Upper lobe of left lung (tissue), 6 donors: ENCODE data around the gene HYCC2. TPM values are rescaled to one million over a fixed set of nuclear protein-coding genes. Genes with fewer than 3 reads are reported as not detected.
A peak's percentile ranks its signal among the peaks of the same experiment; 100 is the strongest.

Source experiments
- ATAC-seq, 2 donors: fragments of 200-7000 bp; cut with Tn5 transposase; one replicate each; pipeline ENCODE4 v1.9.1; 2022; ENCODE audit warnings: mild to moderate bottlenecking in 2 of 2, moderate library complexity in 2 of 2; ENCODE audit not compliant: low FRiP score in 2 of 2
- DNase-seq, 2 donors: peaks; one replicate each; pipeline ENCODE4 v3.0.0-alpha.2; 2019 to 2020
- H3K27ac ChIP-seq, 4 donors: fragments of 200-600 bp; sonication (generic); one replicate each; pipeline ENCODE4 v1.5.1; 2016 to 2019
- H3K27me3 ChIP-seq, 4 donors: fragments of 200-600 bp; sonication (generic); one replicate each; pipeline ENCODE4 v1.5.1; 2017 to 2019
- H3K36me3 ChIP-seq, 4 donors: fragments of 200-600 bp; sonication (generic); one replicate each; pipeline ENCODE4 v1.5.1; 2016 to 2019
- H3K4me1 ChIP-seq, 4 donors: fragments of 200-600 bp; sonication (generic); one replicate each; pipeline ENCODE4 v1.5.1; 2018 to 2019
- H3K4me3 ChIP-seq, 4 donors: fragments of 200-600 bp; sonication (generic); one replicate each; pipeline ENCODE4 v1.5.1; 2017 to 2019; ENCODE audit warnings: mild to moderate bottlenecking in 2 of 4, moderate library complexity in 1 of 4
- H3K9me3 ChIP-seq, 4 donors: fragments of 200-600 bp; sonication (generic); one replicate each; pipeline ENCODE4 v1.5.1; 2018 to 2019
- EP300 ChIP-seq, 4 donors: sonication (generic); formaldehyde crosslinking; IDR thresholded peaks; one replicate each; pipeline ENCODE4 v1.5.1; 2017; ENCODE audit warnings: antibody characterized with exemption in 4 of 4, control low read depth in 2 of 4
- POLR2A ChIP-seq, 4 donors: fragments of 450-650 bp; IDR thresholded peaks; one replicate each; pipeline ENCODE4 v1.5.1; 2016 to 2017; ENCODE audit warnings: antibody characterized with exemption in 4 of 4, mild to moderate bottlenecking in 2 of 4
- POLR2AphosphoS5 ChIP-seq, 2 donors: sonication (generic); formaldehyde crosslinking; IDR thresholded peaks; one replicate each; pipeline ENCODE4 v1.5.1; 2017; ENCODE audit warnings: antibody characterized with exemption in 2 of 2
- WGBS, 2 donors: methylation state at CpG; one replicate each; pipeline ENCODE4 v1.1.5; 2017 to 2018; 5-methylcytosine and 5-hydroxymethylcytosine counted together
- total RNA-seq, 6 donors: library from RNA; depleted of rRNA in 4 of 6; stranded (reverse); fragments of >200 nt in 4 of 6; gene quantifications; one replicate each; pipeline versions ENCODE4 v1.1.0 to v1.2.1, GENCODE V29; 2016 to 2021
- TF ChIP-seq, protein P1 (sequence below), 6 experiments: fragments of 450-650 bp in 4 of 6; fragments of 200-600 bp in 2 of 6; sonication (generic) in 2 of 6; IDR thresholded peaks; one replicate each; pipeline ENCODE4 v1.5.1; 2016 to 2019; ENCODE audit warnings: antibody characterized with exemption in 6 of 6
- donor health status: DM: no; HTN: no; CAD: no; lungs with moderate emphysema.
- donor health status: DM: no; HTN: yes; CAD: no; lungs with severe emphysema.

Gene HYCC2
- total RNA-seq, 6 donors from 2014 or later = 15.1 to 39.3 (median 26.8) TPM

DNA sequence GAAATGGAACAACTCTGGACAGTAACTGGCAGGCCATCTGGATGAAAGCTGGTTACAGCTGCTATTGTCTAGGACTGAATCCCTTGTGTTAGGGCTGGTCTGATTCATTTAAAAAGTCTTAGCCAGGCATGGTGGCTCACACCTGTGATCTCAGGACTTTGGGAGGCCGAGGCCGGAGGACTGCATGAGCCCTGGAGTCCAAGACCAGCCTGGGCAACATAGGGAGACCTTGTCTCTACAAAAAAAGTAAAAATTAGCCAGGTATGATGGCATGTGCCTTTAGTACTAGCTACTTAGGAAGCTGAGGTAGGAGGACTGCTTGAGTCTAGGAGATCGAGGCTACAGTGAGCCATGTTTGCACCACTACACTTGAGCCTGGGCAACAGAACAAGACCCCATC is 29.0 kb upstream of the HYCC2 start:
- TF ChIP-seq POLR2AphosphoS5 (IDR thresholded peaks at IDR 0.05) = no peak
- no peak for TF ChIP-seq POLR2A (IDR thresholded peaks at IDR 0.05)
- TF ChIP-seq EP300 (IDR thresholded peaks at IDR 0.05) = no peak
- TF ChIP-seq, protein P1, sequence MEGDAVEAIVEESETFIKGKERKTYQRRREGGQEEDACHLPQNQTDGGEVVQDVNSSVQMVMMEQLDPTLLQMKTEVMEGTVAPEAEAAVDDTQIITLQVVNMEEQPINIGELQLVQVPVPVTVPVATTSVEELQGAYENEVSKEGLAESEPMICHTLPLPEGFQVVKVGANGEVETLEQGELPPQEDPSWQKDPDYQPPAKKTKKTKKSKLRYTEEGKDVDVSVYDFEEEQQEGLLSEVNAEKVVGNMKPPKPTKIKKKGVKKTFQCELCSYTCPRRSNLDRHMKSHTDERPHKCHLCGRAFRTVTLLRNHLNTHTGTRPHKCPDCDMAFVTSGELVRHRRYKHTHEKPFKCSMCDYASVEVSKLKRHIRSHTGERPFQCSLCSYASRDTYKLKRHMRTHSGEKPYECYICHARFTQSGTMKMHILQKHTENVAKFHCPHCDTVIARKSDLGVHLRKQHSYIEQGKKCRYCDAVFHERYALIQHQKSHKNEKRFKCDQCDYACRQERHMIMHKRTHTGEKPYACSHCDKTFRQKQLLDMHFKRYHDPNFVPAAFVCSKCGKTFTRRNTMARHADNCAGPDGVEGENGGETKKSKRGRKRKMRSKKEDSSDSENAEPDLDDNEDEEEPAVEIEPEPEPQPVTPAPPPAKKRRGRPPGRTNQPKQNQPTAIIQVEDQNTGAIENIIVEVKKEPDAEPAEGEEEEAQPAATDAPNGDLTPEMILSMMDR (IDR thresholded peaks at IDR 0.05) = no peak
- H3K4me1 ChIP-seq = peaks cover 0 to 3% (median 0%) of the 10 kb centered on the region in 4 donors
- ATAC-seq (no peak), DNase-seq (no peak)
- no peak overlapping the region for H3K4me3 ChIP-seq
- H3K36me3 ChIP-seq = no peaks in the 10 kb centered on the region
- H3K27ac ChIP-seq = no peak overlapping the region
- no peaks in the 10 kb centered on the region for H3K9me3 ChIP-seq
- WGBS, 2 donors = 94 to 100% methylated on average over 3 of the region's 3 CpGs
- H3K27me3 ChIP-seq = no peaks in the 10 kb centered on the region

DNA sequence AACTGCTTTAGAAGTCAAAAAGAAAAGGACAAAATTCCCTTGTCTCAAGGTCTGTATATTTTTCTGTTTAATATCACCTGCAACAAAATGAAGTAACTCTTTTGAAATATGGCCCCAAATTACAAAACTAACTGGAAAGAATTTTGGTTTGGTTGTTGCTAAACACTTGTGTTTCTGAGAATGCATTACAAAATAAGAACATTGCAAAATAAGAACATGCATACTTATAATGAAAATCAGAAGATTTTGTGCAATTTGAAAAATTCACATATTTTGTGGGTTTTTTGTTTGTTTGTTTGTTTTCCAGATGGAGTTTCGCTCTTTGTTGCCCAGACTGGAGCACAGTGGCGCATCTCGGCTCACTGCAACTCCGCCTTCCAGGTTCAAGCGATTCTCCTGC is 22.1 kb upstream of the HYCC2 start:
- Histone ChIP-seq H3K9me3 (no peaks in the 10 kb centered on the region), H3K4me3 (peak overlapping the region in 2 of 4 donors; percentile 6 to 7), H3K27me3 (no peaks in the 10 kb centered on the region), H3K36me3 (peaks cover 0 to 8% (median 2%) of the 10 kb centered on the region in 4 donors), H3K4me1 (peaks cover 0 to 3% (median 0%) of the 10 kb centered on the region in 4 donors), H3K27ac (peak overlapping the region in 3 of 4 donors; percentile 57 to 68 (median 67))
- ATAC-seq (no peak), DNase-seq (no peak)
- TF ChIP-seq POLR2AphosphoS5 (IDR thresholded peaks at IDR 0.05) = peak in 1 of 2 donors; percentile 48
- no peak for TF ChIP-seq POLR2A (IDR thresholded peaks at IDR 0.05)
- 75 to 91% methylated on average over 5 of the region's 5 CpGs for WGBS, 2 donors

- DNase-seq (no peak), ATAC-seq (no peak)
- TF ChIP-seq EP300 (IDR thresholded peaks at IDR 0.05) = no peak
- no peak for TF ChIP-seq POLR2A (IDR thresholded peaks at IDR 0.05)
- TF ChIP-seq, protein P1 (IDR thresholded peaks at IDR 0.05) = no peak
- no peak for TF ChIP-seq POLR2AphosphoS5 (IDR thresholded peaks at IDR 0.05)
- Histone ChIP-seq H3K4me1 (no peaks in the 10 kb centered on the region), H3K9me3 (no peaks in the 10 kb centered on the region), H3K27ac (no peak overlapping the region), H3K27me3 (no peaks in the 10 kb centered on the region), H3K4me3 (no peak overlapping the region), H3K36me3 (peaks cover 8 to 34% (median 18%) of the 10 kb centered on the region in 4 donors)
- WGBS, 2 donors = 89 to 90% methylated on average over 4 of the region's 4 CpGs
Observed at GRCh38 chr2:201090574-201090973, 19.1 kb upstream of the HYCC2 start.

DNA sequence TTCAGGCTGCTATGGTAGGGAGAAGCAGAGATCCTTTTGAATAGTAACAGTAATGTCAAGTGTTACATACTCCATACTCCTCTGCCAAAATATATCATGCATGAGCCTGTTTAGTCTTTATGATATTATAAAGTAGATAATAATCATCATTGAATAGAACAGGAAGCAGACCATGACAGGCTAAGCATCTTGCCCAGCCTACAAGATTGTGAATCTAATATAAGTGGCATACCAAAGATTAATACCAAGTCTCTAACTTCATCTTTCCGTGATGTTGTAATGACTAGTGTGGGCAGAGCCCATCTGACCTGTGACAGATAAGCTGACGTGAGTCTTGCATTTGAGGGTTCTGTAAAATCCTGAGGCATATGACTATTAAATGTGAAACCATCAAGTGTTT is 13.4 kb upstream of the HYCC2 start:
- Histone ChIP-seq H3K9me3 (no peaks in the 10 kb centered on the region), H3K27ac (peak overlapping the region in 1 of 4 donors; percentile 3), H3K4me1 (no peaks in the 10 kb centered on the region), H3K27me3 (no peaks in the 10 kb centered on the region), H3K4me3 (no peak overlapping the region), H3K36me3 (peaks cover 8 to 77% (median 39%) of the 10 kb centered on the region in 4 donors)
- WGBS, 2 donors = 73 to 78% methylated on average over 2 of the region's 2 CpGs
- DNase-seq (no peak), ATAC-seq (no peak)
- TF ChIP-seq POLR2A (IDR thresholded peaks at IDR 0.05) (no peak), POLR2AphosphoS5 (IDR thresholded peaks at IDR 0.05) (no peak)

DNA sequence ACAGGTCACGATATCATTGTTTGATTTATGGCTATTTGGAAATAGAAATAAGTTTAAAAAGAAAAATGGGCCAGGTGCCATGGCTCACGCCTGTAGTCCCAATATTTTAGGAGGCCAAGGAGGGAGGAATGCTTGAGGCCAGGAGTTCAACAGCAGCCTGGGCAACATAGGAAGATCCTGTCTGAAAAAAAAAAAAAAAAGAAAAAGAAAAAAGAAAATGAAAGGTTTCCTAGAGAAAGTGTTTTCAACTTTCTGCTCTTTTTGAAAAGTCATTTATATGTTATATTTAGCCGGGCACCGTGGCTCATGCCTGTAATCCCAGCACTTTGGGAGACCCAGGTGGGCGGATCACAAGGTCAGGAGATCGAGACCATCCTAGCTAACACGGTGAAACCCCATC is 3.5 kb upstream of the HYCC2 start:
- no peaks in the 10 kb centered on the region for H3K9me3 ChIP-seq
- no peak for ATAC-seq
- WGBS, 2 donors = 90% methylated on average over 7 of the region's 7 CpGs

More for the DNA sequence above, 3.5 kb upstream of the HYCC2 start:
- Histone ChIP-seq H3K4me1 (peaks cover 20 to 26% (median 21%) of the 10 kb centered on the region in 4 donors), H3K27ac (no peak overlapping the region), H3K36me3 (peaks cover 0 to 14% (median 11%) of the 10 kb centered on the region in 4 donors), H3K27me3 (no peaks in the 10 kb centered on the region), H3K4me3 (no peak overlapping the region)
- TF ChIP-seq, protein P1 (IDR thresholded peaks at IDR 0.05) = no peak
- TF ChIP-seq POLR2AphosphoS5 (IDR thresholded peaks at IDR 0.05) (no peak), POLR2A (IDR thresholded peaks at IDR 0.05) (no peak), EP300 (IDR thresholded peaks at IDR 0.05) (no peak)
- no peak for DNase-seq
